CD4-positive, alpha-beta T cell treated with Interleukin-4 for 4 hours (primary cell): Measurements from ENCODE around the gene DAGLB.
"Not testable (repeated sequence)": the region's sequence is repeated elsewhere in the genome, so short reads cannot be mapped to it uniquely, and the experiment has no call there.

Experiments used
- DNase-seq: peaks from one replicate; pipeline ENCODE4 v3.0.0-alpha.2; 2020

The DAGLB gene

DNA sequence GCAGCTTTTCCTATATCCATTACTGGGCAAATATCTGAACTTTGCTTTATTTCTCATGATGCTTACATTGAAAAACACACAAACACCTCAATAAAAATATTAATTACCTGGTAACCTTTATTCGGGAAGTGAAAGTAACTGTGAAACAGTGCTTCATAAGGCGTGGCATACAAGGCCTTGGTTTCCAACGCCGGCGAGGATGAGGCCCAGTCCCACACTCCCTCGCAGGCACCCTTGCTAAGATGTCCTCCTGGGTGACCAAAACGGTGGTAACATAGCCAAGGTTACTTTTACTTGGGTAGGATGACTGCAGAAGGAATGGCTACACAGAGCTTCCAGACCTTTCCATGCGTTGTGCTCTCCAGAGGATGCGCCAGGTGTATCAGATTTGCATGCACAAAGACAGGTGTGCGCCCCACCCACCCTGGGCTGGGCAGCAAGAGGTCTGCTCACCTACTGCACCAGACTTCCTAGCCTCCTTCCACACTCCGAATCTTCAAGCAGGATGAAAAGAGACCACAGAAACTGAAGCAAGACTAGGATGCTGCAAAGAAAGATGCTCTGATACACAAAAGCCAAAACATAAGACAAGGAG, 13.3 kb upstream of the DAGLB start:
- DNase-seq, result no peak

DNA sequence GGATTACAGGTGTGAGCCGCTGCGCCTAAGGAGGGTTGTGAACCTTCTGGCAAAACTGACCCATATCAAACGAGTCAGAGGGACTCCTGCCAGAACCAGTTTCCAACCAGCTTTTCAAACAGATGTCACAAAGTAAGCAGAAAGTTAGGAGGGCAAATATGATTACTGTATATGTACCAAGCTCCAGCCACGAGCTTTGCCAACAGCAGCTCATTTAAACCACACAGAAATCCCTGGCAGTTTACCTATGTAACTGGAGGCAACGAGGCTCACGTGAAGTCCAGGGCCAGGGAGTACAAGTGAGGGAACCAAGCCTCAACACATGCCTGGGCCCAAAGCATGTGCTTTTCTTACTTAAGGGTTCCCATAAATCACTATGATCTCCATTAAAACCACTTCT, 12.5 kb upstream of the DAGLB start:
- DNase-seq, result no peak

DNA sequence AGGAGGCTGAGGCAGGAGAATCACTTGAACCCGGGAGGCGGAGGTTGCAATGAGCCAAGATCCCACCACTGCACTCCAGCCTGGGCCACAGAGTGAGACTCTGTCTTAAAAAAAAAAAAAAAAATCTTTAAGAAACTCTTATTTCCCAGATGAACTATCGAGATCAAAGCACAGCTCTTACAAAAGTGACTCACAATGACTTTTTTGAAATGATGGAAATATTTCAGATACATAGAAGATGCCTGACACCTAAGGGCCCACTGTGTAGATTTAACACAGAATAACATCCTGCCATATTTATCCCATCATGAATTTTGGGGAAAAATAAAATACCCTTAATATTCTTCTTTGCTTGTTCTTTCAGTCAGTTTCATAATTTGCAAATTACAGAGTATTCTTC, 10.9 kb upstream of the DAGLB start:
- not testable (repeated sequence) for DNase-seq

DNA sequence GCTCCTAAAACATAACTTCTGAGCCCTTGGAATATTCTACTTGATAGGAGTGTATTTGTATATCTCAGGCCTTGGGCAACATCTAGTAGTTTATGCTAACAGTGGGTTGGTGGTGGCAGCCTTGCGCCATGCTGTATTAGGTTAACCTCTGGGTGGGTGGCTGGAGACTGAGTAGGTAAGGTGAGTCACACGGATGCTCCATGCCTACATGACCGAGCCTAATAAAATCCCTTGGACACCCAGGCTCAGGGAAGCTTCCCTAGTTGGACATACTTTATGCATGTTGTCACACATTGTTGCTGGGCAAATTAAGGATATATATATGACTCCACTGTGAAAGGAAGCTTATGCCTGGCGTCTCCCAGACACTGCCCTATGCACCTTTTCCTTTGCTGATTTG, 6.0 kb upstream of the DAGLB start:
- DNase-seq, result no peak

DNA sequence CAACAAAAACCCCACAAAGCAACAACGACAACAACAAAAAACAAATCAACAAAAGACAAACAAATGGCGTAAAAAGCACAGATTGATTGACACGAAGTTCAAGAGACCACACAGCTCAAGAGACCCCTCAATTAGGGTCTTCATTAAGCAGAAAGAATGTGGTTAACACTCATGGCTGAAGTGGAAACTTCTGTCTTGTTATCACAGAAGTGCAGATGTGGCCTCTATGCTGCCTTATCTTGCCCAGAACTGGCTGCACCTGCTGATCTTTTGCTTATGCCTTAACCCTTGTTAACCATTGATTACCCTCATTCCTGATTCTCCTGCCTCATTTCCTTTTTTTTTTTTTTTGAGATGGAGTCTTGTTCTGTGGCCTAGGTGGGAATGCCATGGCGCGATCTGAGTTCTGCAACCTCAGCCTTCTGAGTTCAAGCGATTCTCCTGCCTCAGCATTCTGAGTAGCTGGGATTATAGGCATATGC, 3.5 kb upstream of the DAGLB start:
- DNase-seq, result no peak

DNA sequence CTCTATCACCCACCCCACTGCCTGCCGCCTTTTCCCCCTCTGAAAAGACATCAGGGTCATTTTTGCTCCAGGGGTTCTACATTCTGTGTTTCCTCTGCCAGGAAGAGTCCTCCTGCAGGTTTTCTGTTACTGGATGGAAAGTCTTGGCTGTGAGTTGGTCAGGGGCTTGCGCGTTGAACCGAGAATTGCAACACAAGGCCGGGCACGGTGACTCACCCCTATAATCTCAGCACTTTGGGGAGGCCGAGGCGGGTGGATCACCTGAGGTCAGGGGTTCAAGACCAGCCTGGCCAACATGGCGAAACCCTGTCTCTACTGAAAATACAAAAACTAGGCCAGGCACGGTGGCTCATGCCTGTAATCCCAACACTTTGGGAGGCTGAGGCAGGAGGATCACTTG, 2.8 kb upstream of the DAGLB start:
- not testable (repeated sequence) for DNase-seq

DNA sequence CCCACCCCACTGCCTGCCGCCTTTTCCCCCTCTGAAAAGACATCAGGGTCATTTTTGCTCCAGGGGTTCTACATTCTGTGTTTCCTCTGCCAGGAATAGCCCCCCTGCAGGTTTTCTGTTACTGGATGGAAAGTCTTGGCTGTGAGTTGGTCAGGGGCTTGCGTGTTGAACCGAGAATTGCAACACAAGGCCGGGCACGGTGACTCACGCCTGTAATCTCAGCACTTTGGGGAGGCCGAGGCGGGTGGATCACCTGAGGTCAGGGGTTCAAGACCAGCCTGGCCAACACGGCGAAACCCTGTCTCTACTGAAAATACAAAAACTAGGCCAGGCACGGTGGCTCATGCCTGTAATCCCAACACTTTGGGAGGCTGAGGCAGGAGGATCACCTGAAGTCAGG, 2.1 kb upstream of the DAGLB start:
- DNase-seq, result not testable (repeated sequence)

DNA sequence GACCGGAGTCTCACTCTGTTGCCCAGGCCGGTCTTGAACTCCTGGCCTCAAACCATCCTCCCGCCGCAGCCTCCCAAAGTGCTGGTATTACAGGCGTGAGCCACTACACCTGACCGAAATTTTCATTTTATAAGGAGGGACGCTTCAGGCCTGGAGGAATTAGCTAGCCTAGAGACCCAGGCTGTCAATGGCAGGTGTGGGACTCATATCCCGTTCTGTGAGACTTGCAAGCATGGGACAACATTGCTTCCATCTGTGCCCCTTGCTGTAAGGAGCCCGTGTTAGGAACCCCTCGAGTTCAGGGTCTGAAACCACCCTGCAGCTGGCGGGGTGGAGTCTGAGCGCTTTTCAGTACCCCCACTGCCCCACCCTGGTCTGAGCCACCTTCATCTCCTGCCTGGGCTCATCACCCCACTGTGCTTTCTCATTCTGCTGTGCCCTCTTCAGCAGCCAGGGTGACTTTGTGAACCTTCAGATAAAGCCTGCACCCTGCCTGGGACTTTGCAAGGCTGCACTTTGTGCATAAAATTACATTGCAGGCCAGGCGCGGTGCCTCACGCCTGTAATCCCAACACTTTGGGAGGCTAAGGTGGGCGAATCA, 1.3 kb upstream of the DAGLB start:
- no peak for DNase-seq

DNA sequence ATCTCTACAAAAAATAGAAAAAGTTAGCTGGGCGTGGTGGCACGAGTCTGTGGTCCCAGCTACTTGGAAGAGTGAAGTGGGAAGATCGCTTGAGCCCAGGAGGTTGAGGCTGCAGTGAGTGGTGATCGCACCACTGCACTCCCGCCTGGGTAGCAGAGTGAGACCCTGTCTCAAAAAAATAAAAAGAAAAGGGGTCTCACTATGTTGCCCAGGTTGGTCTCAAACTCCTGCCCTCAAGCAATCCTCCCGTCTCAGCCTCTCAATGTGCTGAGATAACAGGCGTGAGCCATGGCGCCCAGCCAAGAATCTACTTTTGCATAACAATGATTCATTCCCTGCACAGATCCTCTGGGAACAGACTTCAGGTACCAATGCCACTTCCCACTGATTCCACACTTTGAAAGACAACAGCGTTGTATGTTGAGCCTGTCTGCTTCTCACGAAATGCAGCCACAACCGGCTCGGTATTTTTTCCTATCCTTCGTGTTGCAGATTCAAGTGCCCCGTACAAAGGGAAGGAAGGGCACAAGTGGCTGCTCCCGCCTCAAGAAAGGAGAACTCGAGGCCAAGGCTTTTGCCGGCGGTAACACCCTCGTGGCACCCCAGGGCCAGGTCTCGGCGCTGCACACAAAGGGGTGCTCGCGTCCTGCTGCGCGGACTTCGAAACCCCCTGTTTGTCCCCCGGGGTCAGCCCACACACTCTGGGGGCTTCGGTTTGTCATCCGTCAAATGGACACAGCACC, 745 bp downstream of the DAGLB start:
- peak; percentile 23 for DNase-seq

DNA sequence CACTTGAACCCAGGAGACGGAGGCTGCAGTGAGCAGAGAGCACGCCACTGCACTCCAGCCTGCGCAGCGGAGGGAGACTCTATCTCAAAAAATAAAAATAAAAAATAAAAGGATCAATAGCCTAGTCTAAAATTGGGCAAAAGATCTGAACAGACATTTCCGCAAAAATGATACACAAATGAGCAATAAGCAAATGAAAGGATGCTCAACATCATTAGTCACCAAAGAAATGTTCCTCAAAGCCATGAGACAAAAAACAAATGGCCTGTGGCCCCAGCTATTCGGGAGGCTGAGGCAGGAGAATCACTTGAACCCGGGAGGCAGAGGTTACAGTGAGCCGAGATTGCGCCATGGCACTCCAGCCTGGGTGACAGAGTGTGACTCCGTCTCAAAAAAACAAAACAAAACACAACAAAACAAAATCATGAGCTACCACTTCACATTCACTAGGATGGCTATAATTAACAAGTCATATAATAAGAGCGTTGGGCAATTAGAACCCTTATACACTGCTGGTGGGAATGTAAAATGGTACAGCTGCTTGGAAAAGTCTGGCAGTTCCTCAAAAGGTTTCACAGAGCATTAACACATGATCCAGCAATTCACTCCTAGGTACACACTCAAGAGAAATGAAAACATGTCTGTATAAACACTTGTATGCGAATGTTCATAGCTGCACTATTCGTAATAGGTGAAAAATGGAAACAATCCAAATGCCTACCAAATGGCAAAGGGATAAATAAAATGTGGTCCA, 3.1 kb downstream of the DAGLB start:
- DNase-seq, result no peak

DNA sequence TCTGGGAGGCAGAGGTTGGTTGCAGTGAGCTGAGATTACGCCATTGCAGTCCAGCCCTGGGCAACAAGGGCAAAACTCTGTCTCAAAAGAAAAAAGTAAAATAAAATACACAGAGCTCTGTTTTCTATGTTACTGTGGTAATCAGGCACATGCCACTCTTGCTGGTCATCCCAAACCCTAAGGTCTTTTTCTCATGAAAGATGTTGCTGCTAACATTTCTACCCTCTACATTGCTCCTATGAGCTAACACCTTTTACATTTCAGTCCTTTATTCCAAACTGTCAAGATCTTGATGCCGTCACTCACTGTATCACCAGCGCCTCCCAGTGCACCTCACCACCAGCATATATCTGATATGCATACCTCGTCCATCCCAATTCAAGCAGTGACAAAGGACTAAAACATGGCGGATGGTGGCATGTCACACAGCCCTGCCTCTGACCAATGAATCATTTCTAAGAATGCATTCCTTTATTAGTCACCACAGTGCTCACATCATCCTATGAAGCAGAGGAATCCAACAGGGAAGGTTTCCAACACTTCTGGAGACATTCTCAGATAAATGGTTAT, 4.3 kb downstream of the DAGLB start:
- DNase-seq, result no peak

DNA sequence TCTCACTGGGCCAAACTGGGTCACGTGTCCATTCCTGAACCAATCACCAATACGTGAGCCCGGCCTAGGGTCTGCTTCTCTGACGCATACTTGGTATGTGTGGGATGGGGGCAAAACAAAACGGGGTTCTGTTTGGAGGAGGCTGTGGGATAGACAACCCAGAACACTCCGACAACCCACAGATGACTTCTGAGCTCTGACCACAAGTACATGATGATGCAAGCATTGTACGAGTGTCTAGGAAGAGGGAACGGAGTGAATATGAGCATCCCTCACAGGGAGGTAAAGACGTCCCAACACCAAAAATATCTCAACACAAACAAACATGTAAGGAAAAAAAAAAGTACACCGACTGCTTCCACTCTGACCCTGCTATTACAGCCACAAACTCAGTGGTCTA, 5.6 kb downstream of the DAGLB start:
- DNase-seq, result no peak

DNA sequence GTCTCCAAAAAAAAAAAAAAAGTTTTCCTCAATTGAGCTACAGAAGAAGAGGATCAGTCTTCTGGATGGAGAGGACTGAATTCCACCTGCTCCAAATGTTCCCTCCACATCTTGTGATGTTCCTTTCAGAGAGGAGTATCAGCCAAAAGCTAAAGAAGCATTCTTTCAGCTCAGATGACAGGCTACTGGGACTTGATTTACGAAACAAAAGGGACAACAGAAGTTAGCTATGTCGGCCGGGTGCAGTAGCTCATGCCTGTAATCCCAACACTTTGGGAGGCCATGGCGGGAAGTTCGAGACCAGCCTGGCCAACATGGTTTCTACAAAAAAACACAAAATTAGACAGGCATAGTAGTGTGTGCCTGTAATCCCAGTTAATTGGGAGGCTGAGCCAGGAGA, 7.4 kb downstream of the DAGLB start:
- no peak for DNase-seq

DNA sequence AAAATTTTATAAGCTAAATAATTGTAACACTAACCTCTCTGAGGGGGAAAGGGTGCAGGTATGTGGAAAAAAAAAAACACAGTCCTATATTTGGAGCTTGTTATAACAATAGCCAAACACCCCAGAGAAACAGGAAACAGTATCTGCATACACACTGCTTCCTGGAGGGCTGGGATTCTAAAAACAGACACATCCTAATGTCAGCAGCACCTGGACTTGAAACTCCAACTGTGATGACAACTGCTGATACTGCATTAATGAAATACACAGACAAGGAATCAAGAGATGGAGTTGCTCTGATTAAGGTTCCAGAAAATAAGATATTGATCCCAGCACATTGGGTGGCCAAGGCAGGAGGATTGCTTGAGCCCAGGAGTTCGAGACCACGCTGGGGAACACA, 9.3 kb downstream of the DAGLB start:
- DNase-seq, result no peak

DNA sequence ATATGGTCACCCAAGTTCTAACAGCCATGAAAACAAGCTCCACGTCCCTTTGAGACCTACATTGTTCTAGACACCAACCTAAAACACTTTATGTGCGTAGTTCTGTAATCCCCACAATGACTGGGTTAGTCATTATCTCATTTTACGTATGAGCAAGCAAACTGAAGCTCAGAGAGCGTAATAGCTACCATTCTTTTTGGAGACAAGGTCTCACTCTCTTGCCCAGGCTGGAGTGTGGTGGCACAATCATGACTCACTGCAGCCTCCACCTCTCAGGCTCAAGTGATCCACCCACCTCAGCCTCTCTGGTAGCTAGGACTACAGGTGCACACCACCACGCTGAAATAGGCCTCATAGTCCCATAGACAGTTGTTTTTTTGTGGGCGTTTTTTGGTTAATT, 10.5 kb downstream of the DAGLB start:
- DNase-seq, result no peak

DNA sequence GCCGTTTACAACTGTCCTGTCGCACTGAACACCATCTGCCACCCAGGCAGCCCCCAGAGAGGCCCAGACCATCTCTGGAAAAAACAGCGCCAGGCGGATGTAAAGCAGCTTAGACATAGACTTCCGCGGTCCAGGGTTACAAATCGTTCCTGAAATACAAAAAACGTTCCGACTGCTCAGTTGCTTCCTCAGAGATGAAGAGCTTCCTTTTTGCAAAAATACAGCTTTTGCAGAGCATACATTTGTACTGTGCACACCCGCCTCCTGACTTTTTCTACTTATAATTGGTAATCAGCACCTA, 11.4 kb downstream of the DAGLB start:
- DNase-seq, result no peak

DNA sequence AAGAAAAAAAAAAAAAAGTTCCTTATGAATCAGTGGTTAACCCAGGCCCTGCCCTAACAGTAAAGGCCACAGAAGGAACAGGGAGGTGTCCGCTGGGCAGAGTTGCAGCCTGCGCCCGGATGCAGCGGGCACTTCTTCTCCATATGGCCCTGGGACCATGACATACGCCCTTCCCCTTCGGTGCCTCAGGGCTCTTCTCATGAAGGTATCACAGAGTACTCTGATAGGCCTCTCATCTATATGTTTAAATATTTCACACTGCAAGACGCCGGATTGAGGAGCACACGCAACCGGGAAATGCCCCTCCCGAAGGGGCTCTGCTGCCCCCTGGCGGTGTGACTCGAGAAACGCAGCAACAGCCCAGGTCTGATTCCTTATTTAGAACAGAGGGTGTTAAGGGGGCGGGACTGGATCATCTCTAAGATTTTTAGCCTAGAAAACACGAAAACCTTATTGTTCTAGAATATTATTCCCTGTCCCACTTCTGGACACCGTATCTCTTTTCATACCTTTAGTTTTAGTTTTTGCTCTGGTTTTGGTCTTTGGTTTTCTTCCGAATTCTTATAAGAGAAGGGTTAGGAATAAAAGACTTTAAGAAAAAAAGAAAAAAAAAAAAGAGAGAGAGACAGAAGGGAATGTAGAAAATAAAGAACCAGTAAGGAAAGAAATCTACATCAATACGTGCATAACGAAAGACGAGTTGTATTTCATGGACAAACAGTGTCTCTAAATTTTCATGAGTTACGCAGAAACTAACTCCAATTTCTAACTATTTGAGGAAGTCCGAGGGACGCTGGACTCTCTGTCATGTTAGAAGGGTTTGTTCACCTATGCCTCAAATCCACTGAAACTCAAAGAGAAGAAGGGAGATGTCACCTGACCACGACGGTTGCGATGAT, 12.0 kb downstream of the DAGLB start:
- DNase-seq, result peak; percentile 85

DNA sequence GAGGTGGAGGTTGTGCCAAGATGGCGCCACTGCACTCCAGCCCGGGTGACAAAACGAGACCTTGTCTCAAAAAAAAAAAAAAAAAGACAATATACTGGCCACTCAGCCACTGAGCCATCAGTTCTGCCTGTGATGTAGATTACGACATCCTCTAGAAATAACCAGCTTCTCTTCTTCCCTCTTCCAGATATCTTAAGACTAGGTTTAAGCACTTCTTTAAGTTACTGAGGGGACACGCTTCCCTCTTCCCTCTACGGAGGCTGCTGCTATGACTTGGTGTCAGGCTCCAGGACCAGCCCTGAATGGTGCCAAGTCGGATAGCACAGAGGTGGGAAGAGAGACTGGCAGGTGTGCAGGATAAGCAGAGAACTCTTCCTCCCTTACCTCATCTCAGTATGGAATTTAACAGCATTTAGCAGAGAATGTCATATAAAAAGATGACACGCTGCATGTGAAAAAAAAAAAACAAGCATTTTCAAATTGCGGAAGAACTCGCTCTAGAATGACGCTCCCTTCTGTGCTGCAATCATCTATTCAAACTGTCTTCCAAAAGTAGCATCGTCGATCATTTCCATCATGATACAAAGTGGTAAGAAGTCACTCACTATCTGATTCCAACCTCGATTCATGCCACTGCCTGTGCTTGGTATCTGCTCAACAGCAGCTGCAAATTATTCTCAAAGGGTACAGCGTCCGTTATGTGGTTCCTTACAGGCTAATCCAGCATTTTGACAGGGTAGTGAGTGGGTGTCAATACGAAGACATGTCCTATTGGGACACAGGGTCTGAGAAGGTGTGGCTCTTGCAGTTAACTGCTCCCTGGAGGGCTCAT, 13.8 kb downstream of the DAGLB start:
- DNase-seq, result no peak

DNA sequence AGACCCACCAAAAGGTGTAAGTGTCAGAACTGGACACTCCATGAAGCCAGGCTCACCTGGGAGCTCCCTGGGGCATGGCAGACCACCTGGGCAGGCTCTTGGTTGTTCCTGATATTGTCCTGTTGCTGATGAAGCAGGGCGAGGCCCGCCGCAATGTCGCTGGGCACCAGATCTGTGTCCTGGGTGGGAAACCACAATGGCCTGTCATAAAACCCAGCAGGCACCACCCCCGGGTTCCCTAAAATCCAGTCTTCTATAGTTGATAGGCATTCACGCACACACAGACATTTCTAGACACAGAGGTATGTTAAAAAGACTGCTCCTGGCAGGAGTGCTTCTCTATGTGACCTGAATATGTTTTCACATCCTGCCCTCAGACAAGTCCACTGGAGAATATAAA, 15.0 kb downstream of the DAGLB start:
- DNase-seq, result no peak

DNA sequence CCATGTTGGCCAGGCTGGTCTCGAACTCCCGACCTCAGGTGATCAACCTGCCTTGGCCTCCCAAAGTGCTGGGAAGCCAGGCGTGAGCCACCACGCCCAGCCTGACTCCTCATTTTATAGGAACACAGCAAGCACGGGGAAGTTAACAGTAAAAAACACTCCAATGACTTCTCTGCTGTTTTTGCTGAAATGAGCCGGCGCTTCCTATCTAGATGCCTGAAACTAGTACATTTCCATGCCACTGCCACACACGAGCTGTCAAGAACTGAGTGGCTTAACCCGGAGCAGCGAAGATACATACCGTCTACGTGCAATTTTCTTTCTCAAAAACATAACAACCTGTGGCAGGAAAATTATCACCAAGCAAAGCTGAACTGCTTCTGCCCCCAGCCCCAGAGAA, 16.8 kb downstream of the DAGLB start:
- no peak for DNase-seq

DNA sequence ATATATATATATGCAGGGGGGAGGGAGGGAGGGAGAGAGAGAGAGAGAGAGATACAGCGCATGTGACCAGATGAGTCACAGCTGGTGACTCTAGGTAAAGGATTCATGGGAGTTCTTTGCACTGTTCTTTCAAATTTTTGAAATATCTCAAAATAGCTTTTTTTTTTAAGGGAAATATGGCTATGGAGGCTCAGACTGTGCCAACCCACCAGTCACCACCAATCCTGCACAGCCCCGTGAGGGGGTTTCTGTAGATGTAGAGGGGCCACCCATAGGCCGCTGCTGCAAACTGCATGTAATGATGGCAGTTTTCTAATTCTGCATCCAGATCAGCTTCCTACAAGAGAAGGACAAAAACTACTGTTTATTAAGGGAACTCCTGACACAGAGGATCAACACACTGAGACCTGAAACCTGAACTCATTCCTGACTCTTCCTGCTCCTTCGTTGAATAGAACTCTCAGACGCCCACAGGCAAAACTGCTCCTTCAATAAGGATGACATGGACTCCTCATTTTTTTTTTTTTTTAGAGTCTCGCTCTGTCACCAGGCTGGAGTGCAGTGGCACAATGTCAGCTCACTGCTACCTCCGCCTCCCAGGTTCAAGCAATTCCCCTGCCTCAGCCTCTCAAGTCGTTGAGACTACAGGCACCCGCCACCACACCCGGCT, 17.3 kb downstream of the DAGLB start:
- DNase-seq, result no peak
